OCI-LY7 (cell line): ENCODE data around the gene ADGRF3. TPM values are rescaled to one million over a fixed set of nuclear protein-coding genes. Genes with fewer than 3 reads are reported as not detected.

ENCODE experiments used
- BruUV-seq: library from RNA; stranded (reverse); fragments of 400-500 nt; replicated peaks from 2 replicates; lab custom pipeline; 2021; lab: Mats Ljungman, UMichigan
- CTCF ChIA-PET: fragments of 300-600 bp; sonication (Branson Sonifier 250); formaldehyde crosslinking; loops from one replicate; lab custom pipeline; 2022; ENCODE audit warnings: antibody characterized with exemption; ENCODE audit not compliant: unreplicated experiment; lab: Charles Lee
- POLR2A ChIA-PET: fragments of 300-600 bp; sonication (Branson Sonifier 250); formaldehyde crosslinking; loops from one replicate; lab custom pipeline; 2022; ENCODE audit warnings: antibody characterized with exemption; lab: Charles Lee
- DNase-seq: peaks from one replicate; pipeline ENCODE4 v3.0.0-alpha.2; 2015; ENCODE audit warnings: low spot score
- H2AFZ ChIP-seq: fragments of 200-600 bp; sonication (generic), shearing (Covaris generic); 2 replicates; pipeline ENCODE4 v1.6.1; 2014; ENCODE audit warnings: mild to moderate bottlenecking, antibody characterized with exemption, low read length, moderate library complexity
- H3K27ac ChIP-seq: fragments of 200-600 bp; sonication (generic); 2 replicates; pipeline ENCODE4 v1.5.1; 2014; ENCODE audit warnings: mixed run types, low read depth, mild to moderate bottlenecking, moderate library complexity, low read length, inconsistent platforms; ENCODE audit not compliant: poor library complexity, severe bottlenecking
- H3K36me3 ChIP-seq: fragments of 200-600 bp; sonication (generic); 2 replicates; pipeline ENCODE4 v1.6.1; 2014; ENCODE audit warnings: mild to moderate bottlenecking, antibody characterized with exemption, low read length, moderate library complexity, mixed read lengths; ENCODE audit not compliant: insufficient read depth
- H3K4me1 ChIP-seq: fragments of 200-600 bp; sonication (generic); 2 replicates; pipeline ENCODE4 v1.5.1; 2014; ENCODE audit warnings: mild to moderate bottlenecking, low read length; ENCODE audit not compliant: insufficient read depth, poor library complexity, severe bottlenecking
- H3K4me2 ChIP-seq: fragments of 200-600 bp; sonication (generic); 2 replicates; pipeline ENCODE4 v1.6.1; 2014; ENCODE audit warnings: mild to moderate bottlenecking, low read length
- H3K4me3 ChIP-seq: fragments of 200-600 bp; sonication (generic); 2 replicates; pipeline ENCODE4 v1.5.1; 2014; ENCODE audit warnings: mild to moderate bottlenecking, low read depth, low read length; ENCODE audit not compliant: poor library complexity, severe bottlenecking
- H3K79me2 ChIP-seq: fragments of 200-600 bp; sonication (generic); 2 replicates; pipeline ENCODE4 v1.6.1; 2016; ENCODE audit warnings: low read depth, mild to moderate bottlenecking, low read length, moderate library complexity, mixed read lengths; ENCODE audit not compliant: insufficient read depth
- H3K9me2 ChIP-seq: fragments of 200-600 bp; sonication (generic); 2 replicates; pipeline ENCODE4 v1.6.1; 2016; ENCODE audit warnings: mild to moderate bottlenecking, low read length, mixed read lengths; ENCODE audit not compliant: insufficient read depth
- H3K9me3 ChIP-seq: fragments of 200-600 bp; sonication (generic); 2 replicates; pipeline ENCODE4 v1.6.1; 2014; ENCODE audit warnings: mild to moderate bottlenecking, mixed run types, low read length, mixed read lengths
- H4K20me1 ChIP-seq: fragments of 200-600 bp; sonication (generic); 2 replicates; pipeline ENCODE4 v1.6.1; 2014; ENCODE audit warnings: mild to moderate bottlenecking, antibody characterized with exemption, low read length, moderate library complexity, mixed read lengths; ENCODE audit not compliant: insufficient read depth
- CTCF ChIP-seq: fragments of 200-600 bp; sonication (generic); conservative IDR thresholded peaks from 2 replicates; pipeline ENCODE4 v1.5.1; 2014; ENCODE audit warnings: mild to moderate bottlenecking, antibody characterized with exemption, low read length, moderate library complexity, mixed read lengths
- EZH2phosphoT487 ChIP-seq: fragments of 200-600 bp; sonication (generic); IDR thresholded peaks from 2 replicates; pipeline ENCODE4 v1.6.1; 2018; ENCODE audit warnings: low read depth, borderline replicate concordance, mild to moderate bottlenecking, mixed run types, antibody characterized with exemption, low read length, moderate library complexity, mixed read lengths
- intact Hi-C: fragments of 100-400 bp; cut with micrococcal nuclease; formaldehyde crosslinking; loops from one replicate; pipeline ENCODE4 v1.10.0; 2022; ENCODE audit not compliant: unreplicated experiment
- total RNA-seq, 2 experiments: library from RNA; depleted of rRNA in 1 of 2; stranded (reverse); fragments of >200 nt in 1 of 2; shearing (Covaris generic) in 1 of 2; gene quantifications; 2 replicates each; pipeline ENCODE4 v1.2.3, GENCODE V29; 2014 to 2022

ADGRF3 gene
- total RNA-seq, 2 experiments from 2014 or later: 3.8 to 4.7 TPM

DNA sequence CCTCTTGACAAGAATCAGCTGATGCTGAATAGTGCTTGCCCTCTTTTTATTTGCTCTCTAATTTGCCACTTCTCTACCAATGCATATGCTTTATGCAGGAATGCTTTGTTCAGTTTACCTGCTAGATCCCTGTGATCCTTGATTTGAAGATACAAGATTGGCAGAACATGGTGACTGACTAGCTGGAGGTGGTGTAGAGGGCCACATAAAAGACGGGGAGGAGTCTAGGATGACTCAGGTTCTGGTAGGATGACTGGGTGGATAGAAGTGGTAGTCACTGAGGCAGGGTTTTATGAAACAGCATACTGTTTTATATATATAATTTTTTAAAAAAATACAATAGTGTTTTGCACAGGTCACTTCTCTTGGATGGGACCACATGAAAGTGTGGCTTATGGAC, 6.3 kb upstream of the ADGRF3 start:
- H3K36me3 ChIP-seq: peaks cover 83% of the 10 kb centered on the region
- H2AFZ ChIP-seq: no peak overlapping the region
- no peaks in the 10 kb centered on the region for H3K9me2 ChIP-seq
- intact Hi-C loops: no loop called here
- ChIA-PET POLR2A (interaction anchor here (0.6 to 0.7 kb wide), 2 partner anchors 79 to 86 kb away, joined by 4 to 5 read pairs; no protein-coding TSS in a partner anchor), CTCF (no interaction called here)
- H3K4me2 ChIP-seq: no peak overlapping the region
- H3K79me2 ChIP-seq: peaks cover 100% of the 10 kb centered on the region
- peaks cover 9% of the 10 kb centered on the region for H3K4me1 ChIP-seq
- no peak overlapping the region for H3K4me3 ChIP-seq
- TF ChIP-seq CTCF (no peak), EZH2phosphoT487 (no peak)
- no peak overlapping the region for H3K27ac ChIP-seq
- H4K20me1 ChIP-seq: peaks cover 43% of the 10 kb centered on the region
- no peaks in the 10 kb centered on the region for H3K9me3 ChIP-seq
- no TSS peak for BruUV-seq
- no peak for DNase-seq

DNA sequence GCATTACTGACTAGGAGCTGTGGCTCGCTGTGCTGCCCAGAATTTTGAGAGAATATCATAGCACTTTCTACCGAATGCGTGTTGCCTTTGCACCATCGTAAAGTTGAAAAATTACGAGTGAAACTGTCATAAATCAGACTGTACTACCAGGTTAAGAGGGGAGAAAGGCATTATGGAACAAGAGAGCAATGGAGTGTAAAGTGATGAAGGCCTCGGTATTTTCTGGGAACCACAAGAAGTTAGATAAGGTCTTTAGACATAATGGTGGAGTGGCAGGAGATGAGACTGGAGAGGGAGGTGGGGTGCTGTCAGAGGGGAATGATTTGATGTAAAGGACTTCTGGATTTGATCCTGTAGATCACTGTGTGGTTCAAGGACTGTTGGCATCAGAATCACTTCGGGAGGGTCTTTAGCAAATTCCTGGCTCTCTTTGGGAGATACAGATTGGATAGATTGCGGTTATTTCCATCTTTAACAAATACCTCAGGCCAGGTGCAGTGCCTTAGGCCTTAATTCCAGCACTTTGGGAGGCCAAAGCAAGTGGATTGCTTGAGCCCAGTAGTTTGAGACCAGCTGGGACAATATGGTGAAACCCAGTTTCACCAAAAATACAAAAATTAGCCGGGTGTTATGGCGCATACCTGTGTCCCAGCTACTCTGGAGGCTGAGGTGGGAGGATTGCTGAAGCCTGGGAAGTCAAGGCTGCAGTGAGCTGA, 4.9 kb upstream of the ADGRF3 start:
- CTCF ChIA-PET: no interaction called here
- H3K4me2 ChIP-seq: no peak overlapping the region
- POLR2A ChIA-PET: no interaction called here

More for the DNA sequence above, 4.9 kb upstream of the ADGRF3 start:
- TF ChIP-seq CTCF (no peak), EZH2phosphoT487 (no peak)
- Histone ChIP-seq H2AFZ (no peak overlapping the region), H3K79me2 (peaks cover 100% of the 10 kb centered on the region), H3K36me3 (peaks cover 72% of the 10 kb centered on the region), H3K4me3 (no peak overlapping the region), H4K20me1 (peaks cover 46% of the 10 kb centered on the region), H3K4me1 (peaks cover 16% of the 10 kb centered on the region), H3K27ac (no peak overlapping the region), H3K9me2 (no peaks in the 10 kb centered on the region), H3K9me3 (no peaks in the 10 kb centered on the region)
- intact Hi-C loops: no loop called here
- no peak for DNase-seq
- no TSS peak for BruUV-seq
